GM23248 (cell line): Measurements from ENCODE around the gene ANLN. TPM values are rescaled to one million over a fixed set of nuclear protein-coding genes. Genes with fewer than 3 reads are reported as not detected.

Experiments used
- DNase-seq: peaks from one replicate; pipeline ENCODE4 v3.0.0-alpha.2; 2015
- H2AFZ ChIP-seq: fragments of 200-600 bp; sonication (generic); 2 replicates; pipeline ENCODE4 v1.6.1; 2016; ENCODE audit warnings: antibody characterized with exemption
- H3F3A ChIP-seq: fragments of 200-600 bp; sonication (generic); 2 replicates; pipeline ENCODE4 v1.6.1; 2016; ENCODE audit warnings: mild to moderate bottlenecking, antibody characterized with exemption, mixed run types; ENCODE audit not compliant: insufficient read depth
- H3K27ac ChIP-seq: fragments of 200-600 bp; sonication (generic); 2 replicates; pipeline ENCODE4 v1.5.1; 2016; ENCODE audit warnings: mild to moderate bottlenecking
- H3K27me3 ChIP-seq: fragments of 200-600 bp; sonication (generic); replicated peaks from 2 replicates; pipeline ENCODE4 v1.6.1; 2016; ENCODE audit warnings: mild to moderate bottlenecking; ENCODE audit not compliant: insufficient read depth
- H3K36me3 ChIP-seq: fragments of 200-600 bp; sonication (generic); 2 replicates; pipeline ENCODE4 v1.6.1; 2016; ENCODE audit warnings: low read depth, mild to moderate bottlenecking
- H3K4me1 ChIP-seq: fragments of 200-600 bp; sonication (generic); 2 replicates; pipeline ENCODE4 v1.6.1; 2016; ENCODE audit warnings: mild to moderate bottlenecking; ENCODE audit not compliant: insufficient read depth
- H3K4me2 ChIP-seq: fragments of 200-600 bp; sonication (generic); one replicate; pipeline ENCODE4 v1.6.1; 2016; ENCODE audit warnings: mild to moderate bottlenecking; ENCODE audit not compliant: unreplicated experiment
- H3K4me3 ChIP-seq: fragments of 200-600 bp; sonication (generic); 2 replicates; pipeline ENCODE4 v1.5.1; 2016; ENCODE audit warnings: mild to moderate bottlenecking
- H3K79me2 ChIP-seq: fragments of 200-600 bp; sonication (generic); 2 replicates; pipeline ENCODE4 v1.6.1; 2016; ENCODE audit warnings: mild to moderate bottlenecking; ENCODE audit not compliant: insufficient read depth
- H3K9ac ChIP-seq: fragments of 200-600 bp; sonication (generic); 2 replicates; pipeline ENCODE4 v1.6.1; 2016; ENCODE audit warnings: mild to moderate bottlenecking
- H3K9me2 ChIP-seq: fragments of 200-600 bp; sonication (generic); 2 replicates; pipeline ENCODE4 v1.6.1; 2016; ENCODE audit warnings: mixed run types, mild to moderate bottlenecking, moderate library complexity; ENCODE audit not compliant: insufficient read depth
- H3K9me3 ChIP-seq: fragments of 200-600 bp; sonication (generic); one replicate; pipeline ENCODE4 v1.6.1; 2017; ENCODE audit warnings: low read depth
- H4K20me1 ChIP-seq: fragments of 200-600 bp; sonication (generic); 2 replicates; pipeline ENCODE4 v1.6.0; 2016; ENCODE audit not compliant: insufficient read depth
- EZH2 ChIP-seq: fragments of 200-600 bp; sonication (generic); IDR thresholded peaks from 2 replicates; pipeline ENCODE4 v1.6.1; 2018; ENCODE audit warnings: antibody characterized with exemption, mild to moderate bottlenecking; ENCODE audit not compliant: insufficient read depth, poor library complexity, severe bottlenecking
- EZH2phosphoT487 ChIP-seq: fragments of 200-600 bp; sonication (generic); IDR thresholded peaks from 2 replicates; pipeline ENCODE4 v1.6.1; 2018; ENCODE audit warnings: antibody characterized with exemption, moderate library complexity, mild to moderate bottlenecking, low read depth; ENCODE audit not compliant: insufficient read depth
- WGBS, 2 experiments: methylation state at CpG; one replicate each; pipeline ENCODE4 v1.1.6; 2015 to 2017; ENCODE audit warnings: low lambda C conversion rate in 2 of 2, low coverage in 1 of 2; ENCODE audit errors: missing lambda C conversion rate in 2 of 2; 5-methylcytosine and 5-hydroxymethylcytosine counted together
- in situ Hi-C: fragments of 300-500 bp; cut with MboI; formaldehyde crosslinking; loops from 2 replicates; pipeline ENCODE4 v1.15.0; 2020
- polyA plus RNA-seq: library from polyadenylated mRNA; unstranded; fragments of >200 nt; fragmentation: Nextera tagmentation; extraction: Ambion mirVana; gene quantifications from 2 replicates; pipeline ENCODE4 v1.2.1, GENCODE V29; 2016
- total RNA-seq: library from RNA; depleted of rRNA; stranded (reverse); fragments of >200 nt; shearing (Covaris generic); gene quantifications from 2 replicates; pipeline ENCODE4 v1.2.3, GENCODE V29; 2014; rRNA removed

ANLN gene, protein sequence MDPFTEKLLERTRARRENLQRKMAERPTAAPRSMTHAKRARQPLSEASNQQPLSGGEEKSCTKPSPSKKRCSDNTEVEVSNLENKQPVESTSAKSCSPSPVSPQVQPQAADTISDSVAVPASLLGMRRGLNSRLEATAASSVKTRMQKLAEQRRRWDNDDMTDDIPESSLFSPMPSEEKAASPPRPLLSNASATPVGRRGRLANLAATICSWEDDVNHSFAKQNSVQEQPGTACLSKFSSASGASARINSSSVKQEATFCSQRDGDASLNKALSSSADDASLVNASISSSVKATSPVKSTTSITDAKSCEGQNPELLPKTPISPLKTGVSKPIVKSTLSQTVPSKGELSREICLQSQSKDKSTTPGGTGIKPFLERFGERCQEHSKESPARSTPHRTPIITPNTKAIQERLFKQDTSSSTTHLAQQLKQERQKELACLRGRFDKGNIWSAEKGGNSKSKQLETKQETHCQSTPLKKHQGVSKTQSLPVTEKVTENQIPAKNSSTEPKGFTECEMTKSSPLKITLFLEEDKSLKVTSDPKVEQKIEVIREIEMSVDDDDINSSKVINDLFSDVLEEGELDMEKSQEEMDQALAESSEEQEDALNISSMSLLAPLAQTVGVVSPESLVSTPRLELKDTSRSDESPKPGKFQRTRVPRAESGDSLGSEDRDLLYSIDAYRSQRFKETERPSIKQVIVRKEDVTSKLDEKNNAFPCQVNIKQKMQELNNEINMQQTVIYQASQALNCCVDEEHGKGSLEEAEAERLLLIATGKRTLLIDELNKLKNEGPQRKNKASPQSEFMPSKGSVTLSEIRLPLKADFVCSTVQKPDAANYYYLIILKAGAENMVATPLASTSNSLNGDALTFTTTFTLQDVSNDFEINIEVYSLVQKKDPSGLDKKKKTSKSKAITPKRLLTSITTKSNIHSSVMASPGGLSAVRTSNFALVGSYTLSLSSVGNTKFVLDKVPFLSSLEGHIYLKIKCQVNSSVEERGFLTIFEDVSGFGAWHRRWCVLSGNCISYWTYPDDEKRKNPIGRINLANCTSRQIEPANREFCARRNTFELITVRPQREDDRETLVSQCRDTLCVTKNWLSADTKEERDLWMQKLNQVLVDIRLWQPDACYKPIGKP
- total RNA-seq, result 55.6 and 57.5 TPM in 2 replicates
- 37.9 and 38.4 TPM in 2 replicates for polyA plus RNA-seq

DNA sequence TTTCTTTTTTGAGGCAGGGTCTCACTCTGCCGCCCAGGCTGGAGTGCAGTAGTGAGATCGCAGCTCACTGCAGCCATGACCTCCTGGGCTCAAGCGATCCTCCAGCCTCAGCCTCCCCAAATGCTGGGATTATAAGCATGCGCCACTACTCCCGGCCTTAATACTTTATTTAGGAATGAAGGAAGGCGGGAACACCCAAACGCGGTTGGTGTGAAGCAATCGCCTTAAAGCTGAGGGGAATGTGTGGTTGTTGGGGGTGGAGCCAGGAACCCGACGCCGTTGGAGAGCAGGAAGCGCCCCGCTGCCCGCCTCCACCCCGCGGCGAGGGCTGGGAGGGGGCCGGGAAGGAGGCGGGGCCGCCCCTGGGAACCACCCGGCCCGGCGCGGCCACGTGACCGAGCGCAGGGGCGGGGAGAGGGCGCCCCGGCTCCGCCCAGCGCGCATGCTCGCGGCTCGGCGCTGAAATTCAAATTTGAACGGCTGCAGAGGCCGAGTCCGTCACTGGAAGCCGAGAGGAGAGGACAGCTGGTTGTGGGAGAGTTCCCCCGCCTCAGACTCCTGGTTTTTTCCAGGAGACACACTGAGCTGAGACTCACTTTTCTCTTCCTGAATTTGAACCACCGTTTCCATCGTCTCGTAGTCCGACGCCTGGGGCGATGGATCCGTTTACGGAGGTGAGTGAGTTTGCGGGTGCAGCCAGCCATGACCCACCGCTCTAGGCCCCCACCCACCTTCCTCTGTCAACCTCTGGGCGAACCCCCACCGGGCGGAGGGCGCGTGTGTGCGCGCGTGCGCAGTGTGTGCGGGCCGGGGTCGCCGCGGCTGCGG is at the start of gene ANLN:
Gene ANLN, plus strand, starts transcription at position 492 of the 828 bp plus-strand sequence. Its CDS starts 165 bp downstream, at position 657.
- DNase-seq, result peak; percentile 97
- in situ Hi-C loops, result no loop called here
- Histone ChIP-seq H3K79me2 (peaks cover 43% of the 10 kb centered on the region), H3K36me3 (no peaks in the 10 kb centered on the region), H3K27me3 (no peaks in the 10 kb centered on the region), H3K4me1 (peaks cover 40% of the 10 kb centered on the region), H3K4me3 (peak within 1 kb of the TSS; percentile 87), H3K9me3 (no peaks in the 10 kb centered on the region), H3K4me2 (peak within 1 kb of the TSS; percentile 90), H3K9ac (peak within 1 kb of the TSS; percentile 89), H3F3A (peaks cover 35% of the 10 kb centered on the region), H2AFZ (peak within 1 kb of the TSS; percentile 94), H3K9me2 (no peaks in the 10 kb centered on the region), H3K27ac (peak within 1 kb of the TSS; percentile 63), H4K20me1 (no peaks in the 10 kb centered on the region)
- TF ChIP-seq EZH2 (no peak), EZH2phosphoT487 (no peak)
- 5 to 8% methylated on average over 46 to 53 of the region's 68 CpGs for WGBS, 2 experiments

DNA sequence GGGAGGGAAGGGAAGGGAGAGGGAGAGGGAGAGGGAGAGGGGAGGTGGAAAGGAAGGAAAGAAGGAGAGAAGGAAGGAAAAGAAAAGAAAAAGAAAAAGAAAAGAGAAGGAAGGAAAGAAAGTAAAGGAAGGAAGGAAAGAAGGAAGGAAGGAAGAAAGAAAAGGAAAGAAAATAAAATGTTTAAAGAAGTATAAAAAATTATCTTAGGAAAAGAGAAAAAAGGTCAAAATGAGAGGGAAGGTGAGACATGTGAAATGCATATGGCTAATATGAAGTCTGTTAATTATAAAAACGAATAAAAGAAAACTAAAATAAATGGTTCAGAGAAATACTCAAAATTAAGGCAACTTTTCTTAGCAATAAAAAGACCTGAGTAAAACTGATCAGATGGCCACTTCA is 46.1 kb upstream of the ANLN start:
- no peak overlapping the region for H3K4me2 ChIP-seq
- H4K20me1 ChIP-seq, result no peaks in the 10 kb centered on the region
- no peaks in the 10 kb centered on the region for H3K9me2 ChIP-seq
- no peak for DNase-seq
- no peak overlapping the region for H3K4me3 ChIP-seq
- no peak for TF ChIP-seq EZH2phosphoT487
- TF ChIP-seq EZH2, result no peak
- H3F3A ChIP-seq, result peaks cover 3% of the 10 kb centered on the region; the same call in 1 of the 2 replicates
- 51 to 68% methylated on average over 1 of the region's 1 CpG for WGBS, 2 experiments
- in situ Hi-C loops, result no loop called here
- H3K36me3 ChIP-seq, result no peaks in the 10 kb centered on the region
- no peak overlapping the region for H3K9ac ChIP-seq
- H3K4me1 ChIP-seq, result peaks cover 12% of the 10 kb centered on the region
- no peaks in the 10 kb centered on the region for H3K27me3 ChIP-seq
- no peaks in the 10 kb centered on the region for H3K79me2 ChIP-seq
- no peak overlapping the region for H2AFZ ChIP-seq
- no peak overlapping the region for H3K27ac ChIP-seq
- H3K9me3 ChIP-seq, result no peaks in the 10 kb centered on the region

DNA sequence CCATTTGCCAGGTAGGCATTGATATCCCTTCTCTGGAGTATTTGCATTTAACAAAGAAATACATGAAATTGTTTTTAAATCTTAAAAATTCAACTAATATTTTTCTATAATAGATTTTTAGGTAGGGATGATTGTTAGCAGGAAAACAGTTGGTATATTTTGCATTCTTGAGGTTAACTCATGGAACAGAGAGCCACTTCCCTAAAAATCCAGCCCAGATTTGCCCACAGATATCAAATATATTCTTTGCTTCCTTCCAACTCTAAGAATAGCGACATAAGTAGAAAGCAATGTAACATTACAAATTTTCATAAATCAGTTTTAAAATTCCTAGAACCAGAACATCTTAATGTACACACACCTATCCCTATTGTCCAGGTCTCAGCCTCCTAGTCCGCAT is 45.0 kb upstream of the ANLN start:
- TF ChIP-seq EZH2phosphoT487 (no peak), EZH2 (no peak)
- peaks cover 16% of the 10 kb centered on the region for H3K4me1 ChIP-seq
- H3K27ac ChIP-seq, result no peak overlapping the region
- WGBS, 2 experiments, result 83 to 84% methylated on average over 2 of the region's 2 CpGs
- H3K36me3 ChIP-seq, result no peaks in the 10 kb centered on the region
- no peak overlapping the region for H3K4me2 ChIP-seq
- no peak overlapping the region for H2AFZ ChIP-seq
- no peak overlapping the region for H3K4me3 ChIP-seq
- H3F3A ChIP-seq, result peaks cover 7% of the 10 kb centered on the region; the same call in 1 of the 2 replicates
- no peak overlapping the region for H3K9ac ChIP-seq
- no peaks in the 10 kb centered on the region for H4K20me1 ChIP-seq
- H3K9me3 ChIP-seq, result no peaks in the 10 kb centered on the region
- H3K79me2 ChIP-seq, result no peaks in the 10 kb centered on the region
- in situ Hi-C loops, result no loop called here
- DNase-seq, result no peak
- no peaks in the 10 kb centered on the region for H3K9me2 ChIP-seq
- H3K27me3 ChIP-seq, result no peaks in the 10 kb centered on the region
